22Rv1 (cell line): ENCODE data around the gene CELA1.

Experiments
- H3K27ac ChIP-seq: fragments of 450-650 bp; 2 replicates; pipeline ENCODE4 v1.5.1; 2017
- CTCF ChIP-seq: fragments of 450-650 bp; IDR thresholded peaks from 2 replicates; pipeline ENCODE4 v1.5.1; 2017; ENCODE audit warnings: mild to moderate bottlenecking
- ZFX ChIP-seq: fragments of 450-650 bp; IDR thresholded peaks from 2 replicates; pipeline ENCODE4 v1.6.1; 2017; ENCODE audit warnings: antibody characterized with exemption, borderline replicate concordance

The CELA1 gene

DNA sequence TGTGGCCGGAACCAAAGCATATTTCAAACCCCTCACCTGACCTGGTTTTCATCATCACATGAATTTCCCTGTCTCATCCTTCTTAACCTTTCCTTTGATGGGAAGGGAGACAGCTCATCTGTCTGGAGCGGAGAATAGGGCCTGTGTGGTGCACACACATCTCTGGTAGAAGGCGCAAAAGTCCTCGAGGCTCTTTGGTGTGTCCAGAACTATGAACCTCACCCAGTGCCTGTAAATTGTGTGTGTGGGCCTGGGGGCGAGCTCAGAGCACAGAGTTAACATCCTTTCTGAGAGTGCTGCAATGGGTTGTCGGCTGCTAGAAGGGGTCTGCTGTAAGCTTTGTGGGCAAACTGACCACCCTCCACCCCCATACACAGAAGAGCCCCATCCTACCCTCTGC is 44.0 kb upstream of the CELA1 start:
- H3K27ac ChIP-seq = no peak overlapping the region
- TF ChIP-seq CTCF (no peak), ZFX (no peak)

GRCh38 chr12:51389302-51389999 is 43.0 kb upstream of the CELA1 start:
- no peak overlapping the region for H3K27ac ChIP-seq
- no peak for TF ChIP-seq CTCF
- TF ChIP-seq ZFX = no peak

GRCh38 chr12:51388846-51389245 is 42.4 kb upstream of the CELA1 start:
- H3K27ac ChIP-seq = no peak overlapping the region
- TF ChIP-seq CTCF = no peak
- no peak for TF ChIP-seq ZFX

DNA sequence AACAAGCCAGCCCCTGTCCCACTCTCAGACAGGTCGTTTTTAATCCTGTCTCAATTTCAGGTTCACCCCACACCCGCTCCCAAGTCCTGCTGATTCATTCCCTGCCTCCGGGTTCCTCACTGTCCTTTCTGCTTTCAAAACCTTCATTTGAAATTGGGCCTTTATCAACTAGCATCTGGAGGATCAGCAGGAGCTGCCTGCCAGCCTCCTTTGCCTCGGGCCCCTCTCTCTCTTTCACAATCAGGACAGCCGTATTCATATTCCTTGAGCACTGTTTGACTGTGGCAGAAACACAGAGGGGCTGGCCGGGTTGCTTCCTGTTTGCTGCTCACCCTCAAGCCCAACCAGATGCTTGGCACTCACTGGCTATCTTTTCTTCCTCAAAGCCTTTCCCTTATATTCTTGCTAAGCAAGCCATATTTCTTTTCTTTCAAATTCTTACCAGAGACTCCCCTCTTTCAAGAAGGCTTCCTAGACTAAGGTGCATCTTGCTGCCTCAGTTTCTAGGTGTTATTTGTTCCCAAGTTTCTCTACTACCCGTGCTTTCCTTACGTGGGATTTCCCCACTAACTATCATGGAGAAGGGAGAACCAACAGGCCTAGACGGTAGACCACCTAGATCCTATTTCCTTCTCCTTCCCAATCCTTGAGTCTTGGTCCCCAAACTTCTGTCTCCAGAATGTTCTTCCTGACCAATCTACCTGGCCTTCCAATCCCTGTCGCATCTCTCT is 41.8 kb upstream of the CELA1 start:
- no peak overlapping the region for H3K27ac ChIP-seq
- TF ChIP-seq CTCF (no peak), ZFX (no peak)

- H3K27ac ChIP-seq = no peak overlapping the region
- TF ChIP-seq ZFX (no peak), CTCF (no peak)
Observed at GRCh38 chr12:51386351-51386750, 39.9 kb upstream of the CELA1 start.

DNA sequence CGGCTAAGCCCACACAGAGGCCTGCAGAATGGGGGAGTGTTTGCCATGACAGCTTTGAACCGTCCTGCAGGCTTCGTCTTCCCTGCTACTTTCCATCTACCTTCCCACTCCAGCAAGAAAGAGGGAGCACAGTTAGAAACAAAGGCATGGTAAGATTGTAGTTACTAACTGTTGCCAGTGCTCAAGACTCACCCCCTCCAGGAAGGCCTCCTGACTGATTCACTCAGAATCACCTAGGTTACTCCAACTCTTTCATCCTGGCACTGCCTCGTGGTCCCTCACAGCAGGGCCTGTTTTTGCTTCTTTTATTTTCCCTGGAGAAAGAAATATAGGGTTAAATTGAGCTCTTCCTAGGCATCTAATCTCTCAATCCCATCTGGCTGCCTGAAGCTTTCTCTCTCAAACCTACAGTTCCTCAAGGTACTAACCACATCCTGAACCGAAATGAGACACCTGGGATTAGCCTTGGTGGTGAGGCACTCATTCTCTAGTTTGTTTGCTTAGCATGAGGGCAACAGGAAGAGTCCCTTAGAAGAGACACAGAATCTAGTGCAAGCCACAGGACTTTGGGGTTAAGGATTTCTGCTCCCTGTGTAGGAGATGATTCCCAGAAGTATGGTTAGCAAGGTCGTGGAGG is 36.9 kb upstream of the CELA1 start:
- no peak overlapping the region for H3K27ac ChIP-seq
- TF ChIP-seq CTCF = no peak
- no peak for TF ChIP-seq ZFX

DNA sequence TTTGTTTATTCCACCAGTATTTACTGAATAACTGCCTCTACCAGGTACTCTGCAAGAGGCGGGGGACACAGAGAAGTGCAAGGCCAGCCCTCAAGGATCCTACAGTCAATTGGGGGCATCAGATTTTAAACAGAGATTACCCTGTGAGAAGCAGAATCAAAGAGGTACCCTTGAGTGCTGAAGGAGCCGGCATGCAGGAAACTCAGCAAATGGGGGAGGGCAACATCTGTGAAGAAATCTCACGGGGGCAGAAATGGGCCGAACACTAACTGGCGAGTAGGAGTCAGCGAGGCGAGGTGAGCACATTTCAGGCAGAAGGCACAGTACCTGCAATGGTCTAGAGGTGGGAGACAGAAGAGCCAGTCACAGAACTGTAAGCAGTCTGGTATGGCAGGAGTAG is 35.7 kb upstream of the CELA1 start:
- no peak overlapping the region for H3K27ac ChIP-seq
- no peak for TF ChIP-seq CTCF
- no peak for TF ChIP-seq ZFX
